ENCODE measurements around the gene KDM4B.

KDM4B gene

GRCh38 chr19:5145521-5146511 lies 176.9 kb downstream of the KDM4B start:
- H3K4me3 ChIP-seq (ENCODE audit: severe bottlenecking) = no peak overlapping the region
- TF ChIP-seq CTCF (IDR thresholded peaks at IDR 0.05; ENCODE audit: poor library complexity, severe bottlenecking) = no peak
- H3K27ac ChIP-seq (ENCODE audit: poor library complexity, severe bottlenecking) = no peak overlapping the region
- H3K27me3 ChIP-seq (ENCODE audit: insufficient read depth, poor library complexity, severe bottlenecking) = no peaks in the 10 kb centered on the region
- peaks cover 8% of the 10 kb centered on the region for H3K36me3 ChIP-seq (ENCODE audit: low read depth)
- H3K4me1 ChIP-seq (ENCODE audit: insufficient read depth, poor library complexity, severe bottlenecking) = no peaks in the 10 kb centered on the region
- DNase-seq (ENCODE audit: low spot score) (peak; percentile 52), ATAC-seq (ENCODE audit: low read depth) (no peak)
- no peaks in the 10 kb centered on the region for H3K9me3 ChIP-seq (ENCODE audit: severe bottlenecking)

GRCh38 chr19:5147074-5147977 lies 178.4 kb downstream of the KDM4B start:
- no peaks in the 10 kb centered on the region for H3K27me3 ChIP-seq (ENCODE audit: insufficient read depth, poor library complexity, severe bottlenecking)
- TF ChIP-seq CTCF (IDR thresholded peaks at IDR 0.05; ENCODE audit: poor library complexity, severe bottlenecking) = no peak

GRCh38 chr19:5147978-5148793 lies 179.3 kb downstream of the KDM4B start:
- H3K27ac ChIP-seq (ENCODE audit: poor library complexity, severe bottlenecking) = no peak overlapping the region
- peaks cover 8% of the 10 kb centered on the region for H3K36me3 ChIP-seq (ENCODE audit: low read depth)
- H3K27me3 ChIP-seq (ENCODE audit: insufficient read depth, poor library complexity, severe bottlenecking) = no peaks in the 10 kb centered on the region
- ATAC-seq (ENCODE audit: low read depth) (no peak), DNase-seq (ENCODE audit: low spot score) (peak; percentile 23)
- H3K4me3 ChIP-seq (ENCODE audit: severe bottlenecking) = no peak overlapping the region
- no peaks in the 10 kb centered on the region for H3K4me1 ChIP-seq (ENCODE audit: insufficient read depth, poor library complexity, severe bottlenecking)
- no peaks in the 10 kb centered on the region for H3K9me3 ChIP-seq (ENCODE audit: severe bottlenecking)
- TF ChIP-seq CTCF (IDR thresholded peaks at IDR 0.05; ENCODE audit: poor library complexity, severe bottlenecking) = no peak

More at GRCh38 chr19:5147074-5147977, 178.4 kb downstream of the KDM4B start:
- ATAC-seq (ENCODE audit: low read depth) (no peak), DNase-seq (ENCODE audit: low spot score) (no peak)
- Histone ChIP-seq H3K27ac (ENCODE audit: poor library complexity, severe bottlenecking) (no peak overlapping the region), H3K4me1 (ENCODE audit: insufficient read depth, poor library complexity, severe bottlenecking) (no peaks in the 10 kb centered on the region), H3K36me3 (ENCODE audit: low read depth) (peaks cover 8% of the 10 kb centered on the region), H3K4me3 (ENCODE audit: severe bottlenecking) (no peak overlapping the region), H3K9me3 (ENCODE audit: severe bottlenecking) (no peaks in the 10 kb centered on the region)

DNA sequence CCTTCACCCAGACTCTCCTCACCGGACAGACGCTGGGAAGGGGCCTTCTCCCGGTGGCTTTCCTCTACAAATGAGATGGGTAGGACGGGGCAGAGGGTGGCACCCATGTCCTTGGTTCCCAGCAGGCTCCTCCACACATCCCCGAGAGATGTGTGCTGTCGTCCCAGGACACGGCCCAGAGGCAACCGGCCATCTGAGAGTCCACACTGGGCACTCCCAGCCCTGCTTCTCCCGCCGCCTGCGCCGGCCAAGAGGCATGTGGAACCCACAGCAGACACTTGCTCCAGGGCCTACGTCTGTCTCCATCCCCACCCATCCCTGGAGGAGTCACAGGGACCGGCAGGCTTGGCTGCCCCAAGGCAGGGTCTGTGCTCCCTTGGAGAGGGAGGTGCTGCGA lies 179.9 kb downstream of the KDM4B start:
- H3K36me3 ChIP-seq (ENCODE audit: low read depth) = peaks cover 8% of the 10 kb centered on the region
- ATAC-seq (ENCODE audit: low read depth) (no peak), DNase-seq (ENCODE audit: low spot score) (peak; percentile 38)
- H3K9me3 ChIP-seq (ENCODE audit: severe bottlenecking) = no peaks in the 10 kb centered on the region
- no peak for TF ChIP-seq CTCF (IDR thresholded peaks at IDR 0.05; ENCODE audit: poor library complexity, severe bottlenecking)
- no peak overlapping the region for H3K4me3 ChIP-seq (ENCODE audit: severe bottlenecking)
- no peak overlapping the region for H3K27ac ChIP-seq (ENCODE audit: poor library complexity, severe bottlenecking)
- no peaks in the 10 kb centered on the region for H3K27me3 ChIP-seq (ENCODE audit: insufficient read depth, poor library complexity, severe bottlenecking)
- H3K4me1 ChIP-seq (ENCODE audit: insufficient read depth, poor library complexity, severe bottlenecking) = no peaks in the 10 kb centered on the region
